Ovary (tissue), 9 donors: ENCODE measurements around the gene MTHFD1L. TPM values are rescaled to one million over a fixed set of nuclear protein-coding genes. Genes with fewer than 3 reads are reported as not detected.

Source experiments
- DNase-seq, 5 donors: peaks; one replicate each; pipeline ENCODE4 v3.0.0-alpha.2; 2019 to 2020
- H3K27ac ChIP-seq, 2 donors: fragments of 200-600 bp; one replicate each; pipeline versions ENCODE4 v1.5.1 to v1.8.0; 2019 to 2022
- H3K27me3 ChIP-seq: fragments of 200-600 bp; one replicate; pipeline ENCODE4 v1.8.0; 2022
- H3K36me3 ChIP-seq: fragments of 200-600 bp; sonication (generic); one replicate; pipeline ENCODE4 v1.5.1; 2019
- H3K4me1 ChIP-seq: one replicate; pipeline ENCODE4 v1.8.1; 2013; ENCODE audit warnings: mild to moderate bottlenecking, moderate library complexity; ENCODE audit not compliant: insufficient read depth
- H3K4me3 ChIP-seq: fragments of 200-600 bp; sonication (generic); one replicate; pipeline ENCODE4 v1.5.1; 2017
- H3K9me3 ChIP-seq, 2 donors: fragments of 200-600 bp in 1 of 2; sonication (generic) in 1 of 2; one replicate each; pipeline versions ENCODE4 v1.5.1 to v1.8.1; 2013 to 2019; ENCODE audit warnings: mild to moderate bottlenecking in 1 of 2, moderate library complexity in 1 of 2
- EP300 ChIP-seq: sonication (generic); formaldehyde crosslinking; IDR thresholded peaks from one replicate; pipeline ENCODE4 v1.6.1; 2017; ENCODE audit warnings: antibody characterized with exemption
- POLR2A ChIP-seq: fragments of 450-650 bp; IDR thresholded peaks from one replicate; pipeline ENCODE4 v1.6.1; 2017; ENCODE audit warnings: antibody characterized with exemption, mild to moderate bottlenecking, moderate library complexity
- WGBS, 3 donors: extraction: QIAGEN DNeasy Blood & Tissue Kit in 1 of 3; methylation state at CpG; one replicate each; pipeline versions ENCODE4 v1.1.5 to v1.1.7; 2013 to 2017; 5-methylcytosine and 5-hydroxymethylcytosine counted together
- intact Hi-C, 4 donors: fragments of 100-400 bp; cut with DNase I; formaldehyde crosslinking; loops; one replicate each; pipeline versions ENCODE4 v1.11.0 to v1.15.1; 2022 to 2023
- polyA plus RNA-seq, 2 donors: library from polyadenylated mRNA; stranded (reverse); fragments of 200-250 nt in 1 of 2; fragments of 350-450 nt in 1 of 2; fragmentation: Illumina TruSeq in 1 of 2; extraction: RNeasy Lipid Tissue Mini Kit (QIAGEN cat#74804) in 1 of 2; gene quantifications; one replicate each; pipeline ENCODE4 v1.2.3, GENCODE V29; 2013 to 2014
- total RNA-seq, 7 donors: library from RNA; depleted of rRNA in 2 of 7; stranded (reverse); fragments of >200 nt in 2 of 7; fragmentation: NEBNext Ultra II Directional in 3 of 7; extraction: Animal tissue kit (Norgen Biotek cat#: 25700) in 3 of 7; gene quantifications; one replicate each; pipeline versions ENCODE4 v1.1.0 to v1.2.4, GENCODE V29; 2016 to 2023
- TF ChIP-seq, protein P1 (sequence below), 3 donors: fragments of 450-650 bp in 2 of 3; fragments of 200-600 bp in 1 of 3; IDR thresholded peaks; one replicate each; pipeline versions ENCODE4 v1.5.1 to v1.8.0; 2016 to 2022; ENCODE audit warnings: antibody characterized with exemption in 3 of 3, mild to moderate bottlenecking in 1 of 3
- donor health status: DM: no; HTN: no; CAD: no; lungs with moderate emphysema.
- donor health status: DM: no; HTN: no; CAD: no.
- donor health status: Bipolar disorder and iron deficiency.
- donor health status: DM: yes; HTN: yes; CAD: no.
- donor health status: DM: no; HTN: no; CAD: no.
- donor health status: DM: yes; HTN: yes; CAD: no.

The MTHFD1L gene
- total and polyA plus RNA-seq, 9 donors, result 13.0 to 91.1 (median 23.6) TPM

DNA sequence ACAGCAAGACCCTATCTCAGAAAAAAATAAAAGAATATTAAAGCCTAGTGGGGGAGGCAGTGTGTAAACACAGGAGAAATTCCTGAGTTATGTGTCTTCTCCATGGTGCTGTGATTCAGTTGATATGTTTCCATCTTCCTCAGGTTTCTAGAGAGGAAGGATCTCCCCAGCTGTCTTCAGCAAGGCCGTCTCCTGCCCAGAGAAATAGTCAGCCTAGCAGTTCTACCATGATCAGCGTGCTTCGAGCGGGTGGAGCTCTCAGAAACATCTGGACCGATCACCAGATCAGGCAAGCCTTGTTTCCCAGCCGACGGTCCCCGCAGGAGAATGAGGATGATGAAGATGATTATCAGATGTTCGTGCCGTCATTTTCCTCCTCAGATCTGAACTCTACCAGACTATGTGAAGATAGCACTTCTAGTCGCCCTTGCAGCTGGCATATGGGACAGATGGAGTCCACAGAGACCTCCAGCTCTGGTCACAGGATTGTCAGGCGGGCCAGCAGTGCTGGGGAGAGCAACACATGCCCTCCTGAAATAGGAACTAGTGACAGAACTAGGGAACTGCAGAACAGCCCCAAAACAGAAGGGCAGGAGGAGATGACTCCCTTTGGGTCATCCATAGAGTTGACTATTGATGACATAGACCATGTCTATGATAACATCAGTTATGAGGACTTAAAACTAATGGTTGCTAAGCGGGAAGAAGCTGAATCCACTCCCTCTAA, 34.9 kb upstream of the MTHFD1L start:
- H3K27me3 ChIP-seq, result no peaks in the 10 kb centered on the region
- TF ChIP-seq EP300, result no peak
- no peak for TF ChIP-seq POLR2A
- TF ChIP-seq, protein P1, sequence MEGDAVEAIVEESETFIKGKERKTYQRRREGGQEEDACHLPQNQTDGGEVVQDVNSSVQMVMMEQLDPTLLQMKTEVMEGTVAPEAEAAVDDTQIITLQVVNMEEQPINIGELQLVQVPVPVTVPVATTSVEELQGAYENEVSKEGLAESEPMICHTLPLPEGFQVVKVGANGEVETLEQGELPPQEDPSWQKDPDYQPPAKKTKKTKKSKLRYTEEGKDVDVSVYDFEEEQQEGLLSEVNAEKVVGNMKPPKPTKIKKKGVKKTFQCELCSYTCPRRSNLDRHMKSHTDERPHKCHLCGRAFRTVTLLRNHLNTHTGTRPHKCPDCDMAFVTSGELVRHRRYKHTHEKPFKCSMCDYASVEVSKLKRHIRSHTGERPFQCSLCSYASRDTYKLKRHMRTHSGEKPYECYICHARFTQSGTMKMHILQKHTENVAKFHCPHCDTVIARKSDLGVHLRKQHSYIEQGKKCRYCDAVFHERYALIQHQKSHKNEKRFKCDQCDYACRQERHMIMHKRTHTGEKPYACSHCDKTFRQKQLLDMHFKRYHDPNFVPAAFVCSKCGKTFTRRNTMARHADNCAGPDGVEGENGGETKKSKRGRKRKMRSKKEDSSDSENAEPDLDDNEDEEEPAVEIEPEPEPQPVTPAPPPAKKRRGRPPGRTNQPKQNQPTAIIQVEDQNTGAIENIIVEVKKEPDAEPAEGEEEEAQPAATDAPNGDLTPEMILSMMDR (IDR thresholded peaks at IDR 0.05), result no peak
- no peaks in the 10 kb centered on the region for H3K9me3 ChIP-seq
- H3K27ac ChIP-seq, result no peak overlapping the region
- H3K4me1 ChIP-seq, result no peaks in the 10 kb centered on the region
- no peak for DNase-seq
- WGBS, 3 donors, result 95 to 96% (median 95%) methylated on average over 13 of the region's 13 CpGs
- H3K36me3 ChIP-seq, result no peaks in the 10 kb centered on the region
- intact Hi-C loops, result no loop called here
- H3K4me3 ChIP-seq, result no peak overlapping the region

- intact Hi-C loops, result no loop called here
- WGBS, 3 donors, result 94 to 95% (median 95%) methylated on average over 14 of the region's 14 CpGs
- H3K4me1 ChIP-seq, result no peaks in the 10 kb centered on the region
- no peak overlapping the region for H3K27ac ChIP-seq
- no peaks in the 10 kb centered on the region for H3K36me3 ChIP-seq
- H3K4me3 ChIP-seq, result no peak overlapping the region
- TF ChIP-seq EP300 (no peak), POLR2A (no peak)
- TF ChIP-seq, protein P1 (IDR thresholded peaks at IDR 0.05), result no peak
- no peaks in the 10 kb centered on the region for H3K27me3 ChIP-seq
- DNase-seq, result no peak
- no peaks in the 10 kb centered on the region for H3K9me3 ChIP-seq
Observed at GRCh38 chr6:150831577-150831976, 33.9 kb upstream of the MTHFD1L start.

DNA sequence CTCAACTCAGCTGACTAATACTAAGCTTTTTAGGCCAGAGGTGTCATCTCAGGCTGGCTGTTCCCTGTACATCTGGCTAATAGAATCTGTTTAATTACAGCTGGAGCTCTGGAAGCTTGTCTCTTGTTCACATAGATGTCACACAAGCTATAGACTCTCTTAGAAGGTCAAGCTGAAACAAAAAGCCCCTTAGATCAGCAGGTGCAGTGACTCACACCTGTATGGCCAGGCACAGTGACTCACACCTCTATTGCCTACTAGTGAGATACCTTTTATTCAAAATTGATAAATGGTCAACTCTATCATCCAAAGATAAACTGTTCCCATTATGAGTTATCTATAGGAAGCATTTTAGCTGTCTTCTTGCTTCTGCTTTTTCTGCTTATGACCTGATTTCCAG, 29.9 kb upstream of the MTHFD1L start:
- intact Hi-C loops, result no loop called here
- H3K4me3 ChIP-seq, result no peak overlapping the region

DNA sequence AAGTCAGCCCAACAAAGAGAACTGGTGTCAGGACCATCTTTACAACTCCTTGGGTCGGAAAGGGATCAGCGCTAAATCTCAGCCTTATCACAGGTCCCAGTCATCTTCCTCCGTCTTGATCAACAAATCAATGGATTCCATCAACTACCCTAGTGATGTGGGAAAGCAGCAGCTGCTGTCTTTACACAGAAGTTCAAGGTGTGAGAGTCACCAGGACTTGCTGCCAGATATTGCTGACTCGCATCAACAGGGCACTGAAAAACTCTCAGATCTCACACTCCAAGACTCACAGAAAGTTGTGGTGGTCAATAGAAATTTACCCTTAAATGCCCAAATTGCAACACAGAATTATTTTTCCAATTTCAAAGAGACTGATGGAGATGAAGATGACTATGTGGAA, 25.3 kb upstream of the MTHFD1L start:
- Histone ChIP-seq H3K27me3 (no peaks in the 10 kb centered on the region), H3K4me3 (no peak overlapping the region), H3K9me3 (no peaks in the 10 kb centered on the region), H3K4me1 (no peaks in the 10 kb centered on the region), H3K27ac (no peak overlapping the region), H3K36me3 (no peaks in the 10 kb centered on the region)
- DNase-seq, result no peak
- TF ChIP-seq EP300 (no peak), POLR2A (no peak)
- TF ChIP-seq, protein P1 (IDR thresholded peaks at IDR 0.05), result no peak
- intact Hi-C loops, result no loop called here
- 89 to 94% (median 90%) methylated on average over 4 of the region's 4 CpGs for WGBS, 3 donors

More for the DNA sequence above, 29.9 kb upstream of the MTHFD1L start:
- Histone ChIP-seq H3K4me1 (no peaks in the 10 kb centered on the region), H3K36me3 (no peaks in the 10 kb centered on the region), H3K27me3 (no peaks in the 10 kb centered on the region), H3K9me3 (no peaks in the 10 kb centered on the region), H3K27ac (no peak overlapping the region)
- DNase-seq, result no peak
- TF ChIP-seq POLR2A, result no peak
- TF ChIP-seq, protein P1 (IDR thresholded peaks at IDR 0.05), result no peak
- no peak for TF ChIP-seq EP300
